ENCODE results near the gene SLC27A3.
"Not testable (repeated sequence)": the region's sequence is repeated elsewhere in the genome, so short reads cannot be mapped to it uniquely, and the experiment has no call there.

SLC27A3 gene

GRCh38 chr1:153780551-153780950, 5.3 kb downstream of the SLC27A3 start:
- in situ Hi-C loops (cut with MboI; ENCODE audit: low pct_unique_long_range_greater_than_20kb, low sequenced_read_pairs, unreplicated experiment), result no loop called here
- DNase-seq (ENCODE audit: low spot score), result no peak
- TF ChIP-seq CTCF (IDR thresholded peaks at IDR 0.05; ENCODE audit: extremely low read depth, insufficient read depth, missing control alignments), result no peak

- DNase-seq (ENCODE audit: low spot score); in situ Hi-C loops (cut with MboI; ENCODE audit: low pct_unique_long_range_greater_than_20kb, low sequenced_read_pairs, unreplicated experiment): not testable (repeated sequence)
These were observed 7.4 kb downstream of the SLC27A3 start for GRCh38 chr1:153782648-153783047.

- in situ Hi-C loops (cut with MboI; ENCODE audit: low pct_unique_long_range_greater_than_20kb, low sequenced_read_pairs, unreplicated experiment), result no loop called here
- peak; percentile 98 for DNase-seq (ENCODE audit: low spot score)
- no peak for TF ChIP-seq CTCF (IDR thresholded peaks at IDR 0.05; ENCODE audit: extremely low read depth, insufficient read depth, missing control alignments)
These were observed 8.3 kb downstream of the SLC27A3 start for GRCh38 chr1:153783233-153784190.

- TF ChIP-seq CTCF (IDR thresholded peaks at IDR 0.05; ENCODE audit: extremely low read depth, insufficient read depth, missing control alignments), result no peak
- no peak for DNase-seq (ENCODE audit: low spot score)
- in situ Hi-C loops (cut with MboI; ENCODE audit: low pct_unique_long_range_greater_than_20kb, low sequenced_read_pairs, unreplicated experiment), result no loop called here
These were observed 11.0 kb downstream of the SLC27A3 start for GRCh38 chr1:153786038-153786790.

- in situ Hi-C loops (cut with MboI; ENCODE audit: low pct_unique_long_range_greater_than_20kb, low sequenced_read_pairs, unreplicated experiment), result no loop called here
- TF ChIP-seq CTCF (IDR thresholded peaks at IDR 0.05; ENCODE audit: extremely low read depth, insufficient read depth, missing control alignments), result no peak
- DNase-seq (ENCODE audit: low spot score), result no peak
These were observed 14.3 kb downstream of the SLC27A3 start for GRCh38 chr1:153789478-153790034.

- in situ Hi-C loops (cut with MboI; ENCODE audit: low pct_unique_long_range_greater_than_20kb, low sequenced_read_pairs, unreplicated experiment), result no loop called here
- no peak for DNase-seq (ENCODE audit: low spot score)
- TF ChIP-seq CTCF (IDR thresholded peaks at IDR 0.05; ENCODE audit: extremely low read depth, insufficient read depth, missing control alignments), result no peak
These were observed 15.2 kb downstream of the SLC27A3 start for GRCh38 chr1:153790313-153790965.

All from GM13977 (cell line).